Endometrial microvascular endothelial cells (primary cell): ENCODE measurements around the gene C20orf141. TPM values are rescaled to one million over a fixed set of nuclear protein-coding genes. Genes with fewer than 3 reads are reported as not detected.
"Not testable (repeated sequence)": the region's sequence is repeated elsewhere in the genome, so short reads cannot be mapped to it uniquely, and the experiment has no call there.

ENCODE experiments used
- in situ Hi-C: cut with HindIII; loops from 2 replicates; pipeline ENCODE4 v1.10.0; 2017; ENCODE audit warnings: low sequenced_read_pairs, low pct_unique_long_range_greater_than_20kb; ENCODE audit errors: inconsistent ontology term
- total RNA-seq: library from RNA; depleted of rRNA; stranded (reverse); fragments of >200 nt; gene quantifications from one replicate; pipeline ENCODE4 v1.2.3, GENCODE V29; 2015; ENCODE audit errors: inconsistent ontology term

The C20orf141 gene
- total RNA-seq, result not detected

GRCh38 chr20:2814587-2815051 lies at the start of gene C20orf141:
TSS of gene C20orf141 (plus strand) at chr20:2814987. CDS start at chr20:2815185, 198 bp downstream.
- in situ Hi-C loops, result no loop called here

- in situ Hi-C loops, result no loop called here
Measured at GRCh38 chr20:2767768-2768631, 46.8 kb upstream of the C20orf141 start.

GRCh38 chr20:2768632-2769015 lies 46.2 kb upstream of the C20orf141 start:
- in situ Hi-C loops, result no loop called here

GRCh38 chr20:2770091-2770490 lies 44.7 kb upstream of the C20orf141 start:
- in situ Hi-C loops, result not testable (repeated sequence)

- in situ Hi-C loops, result no loop called here
Measured at GRCh38 chr20:2771631-2772080, 43.1 kb upstream of the C20orf141 start.

GRCh38 chr20:2773812-2774211 lies 41.0 kb upstream of the C20orf141 start:
- in situ Hi-C loops, result no loop called here

- in situ Hi-C loops, result no loop called here
Measured at GRCh38 chr20:2775139-2775538, 39.6 kb upstream of the C20orf141 start.

GRCh38 chr20:2778602-2779321 lies 36.0 kb upstream of the C20orf141 start:
- in situ Hi-C loops, result no loop called here

GRCh38 chr20:2780948-2781347 lies 33.8 kb upstream of the C20orf141 start:
- in situ Hi-C loops, result no loop called here

- in situ Hi-C loops, result no loop called here
Measured at GRCh38 chr20:2783908-2784566, 30.8 kb upstream of the C20orf141 start.

- in situ Hi-C loops, result no loop called here
Measured at GRCh38 chr20:2793471-2793870, 21.3 kb upstream of the C20orf141 start.

- in situ Hi-C loops, result no loop called here
Measured at GRCh38 chr20:2794202-2794748, 20.5 kb upstream of the C20orf141 start.

- in situ Hi-C loops, result no loop called here
Measured at GRCh38 chr20:2794866-2795447, 19.8 kb upstream of the C20orf141 start.

- in situ Hi-C loops, result no loop called here
Measured at GRCh38 chr20:2795451-2795850, 19.3 kb upstream of the C20orf141 start.

GRCh38 chr20:2796011-2796660 lies 18.7 kb upstream of the C20orf141 start:
- in situ Hi-C loops, result no loop called here

GRCh38 chr20:2797136-2797983 lies 17.4 kb upstream of the C20orf141 start:
- in situ Hi-C loops, result no loop called here

GRCh38 chr20:2798095-2798805 lies 16.5 kb upstream of the C20orf141 start:
- in situ Hi-C loops, result no loop called here
